Renal pelvis (tissue), 4 donors: ENCODE results near the gene ARHGAP10. TPM values are rescaled to one million over a fixed set of nuclear protein-coding genes. Genes with fewer than 3 reads are reported as not detected.

Source experiments
- DNase-seq: peaks from one replicate; pipeline ENCODE4 v3.0.0-alpha.2; 2013
- polyA plus RNA-seq, 3 donors: library from polyadenylated mRNA; unstranded; fragments of 120-200 nt; gene quantifications; one replicate each; pipeline ENCODE4 v1.2.1, GENCODE V29; 2013; ENCODE audit not compliant: insufficient read length in 3 of 3

ARHGAP10 gene
- polyA plus RNA-seq, 3 donors, result 19.1 to 20.2 (median 20.1) TPM

- DNase-seq, result no peak
These were observed 4.3 kb upstream of the ARHGAP10 start for GRCh38 chr4:147727476-147728028.

GRCh38 chr4:147730333-147730732 lies 1.6 kb upstream of the ARHGAP10 start:
- DNase-seq, result no peak

- DNase-seq, result peak; percentile 71
These were observed 789 bp downstream of the ARHGAP10 start for GRCh38 chr4:147732518-147733235.

GRCh38 chr4:147733716-147734344 lies 1.9 kb downstream of the ARHGAP10 start:
- DNase-seq, result no peak

GRCh38 chr4:147734496-147734895 lies 2.6 kb downstream of the ARHGAP10 start:
- no peak for DNase-seq

- no peak for DNase-seq
These were observed 3.8 kb downstream of the ARHGAP10 start for GRCh38 chr4:147735413-147736301.

- DNase-seq, result no peak
These were observed 4.6 kb downstream of the ARHGAP10 start for GRCh38 chr4:147736458-147736857.

GRCh38 chr4:147737623-147738022 lies 5.7 kb downstream of the ARHGAP10 start:
- DNase-seq, result no peak

GRCh38 chr4:147739239-147739823 lies 7.4 kb downstream of the ARHGAP10 start:
- no peak for DNase-seq

- no peak for DNase-seq
These were observed 8.3 kb downstream of the ARHGAP10 start for GRCh38 chr4:147740176-147740575.

GRCh38 chr4:147741190-147741788 lies 9.4 kb downstream of the ARHGAP10 start:
- no peak for DNase-seq

- no peak for DNase-seq
These were observed 16.0 kb downstream of the ARHGAP10 start for GRCh38 chr4:147747787-147748454.

GRCh38 chr4:147749811-147750321 lies 18.0 kb downstream of the ARHGAP10 start:
- peak; percentile 60 for DNase-seq

- DNase-seq, result no peak
These were observed 21.2 kb downstream of the ARHGAP10 start for GRCh38 chr4:147753047-147753446.

GRCh38 chr4:147754037-147754445 lies 22.2 kb downstream of the ARHGAP10 start:
- DNase-seq, result no peak

GRCh38 chr4:147755561-147756295 lies 23.8 kb downstream of the ARHGAP10 start:
- DNase-seq, result no peak

- DNase-seq, result no peak
These were observed 24.5 kb downstream of the ARHGAP10 start for GRCh38 chr4:147756417-147756816.

- no peak for DNase-seq
These were observed 28.3 kb downstream of the ARHGAP10 start for GRCh38 chr4:147760176-147760575.

GRCh38 chr4:147760695-147761094 lies 28.8 kb downstream of the ARHGAP10 start:
- no peak for DNase-seq
